SKM-1 treated with dmso at 0.1 percent for 144 hours (cell line): ENCODE measurements around the gene PHKA2.
"Not testable (repeated sequence)": the region's sequence is repeated elsewhere in the genome, so short reads cannot be mapped to it uniquely, and the experiment has no call there.

Experiments
- DNase-seq: peaks from one replicate; lab custom pipeline; 2025; ENCODE audit not compliant: unreplicated experiment; lab: John Stamatoyannopoulos, UW

The PHKA2 gene

GRCh38 chrX:18983666-18984380 is at the start of gene PHKA2:
TSS of gene PHKA2 (minus strand) at chrX:18984114. CDS start at chrX:18983932, 182 bp downstream.
- no peak for DNase-seq

GRCh38 chrX:19030805-19031204 is 46.9 kb upstream of the PHKA2 start:
- no peak for DNase-seq

GRCh38 chrX:19028560-19028959 is 44.6 kb upstream of the PHKA2 start:
- DNase-seq = no peak

- DNase-seq = no peak
Measured at GRCh38 chrX:19024366-19024765, 40.5 kb upstream of the PHKA2 start.

- DNase-seq = no peak
Measured at GRCh38 chrX:19019996-19020395, 36.1 kb upstream of the PHKA2 start.

- no peak for DNase-seq
Measured at GRCh38 chrX:19017271-19017670, 33.4 kb upstream of the PHKA2 start.

GRCh38 chrX:19016614-19017013 is 32.7 kb upstream of the PHKA2 start:
- not testable (repeated sequence) for DNase-seq

- DNase-seq = no peak
Measured at GRCh38 chrX:19007868-19008267, 24.0 kb upstream of the PHKA2 start.

GRCh38 chrX:19007011-19007410 is 23.1 kb upstream of the PHKA2 start:
- no peak for DNase-seq

GRCh38 chrX:19005909-19006308 is 22.0 kb upstream of the PHKA2 start:
- DNase-seq = no peak

GRCh38 chrX:19003756-19004155 is 19.8 kb upstream of the PHKA2 start:
- no peak for DNase-seq

- no peak for DNase-seq
Measured at GRCh38 chrX:18998653-18999052, 14.7 kb upstream of the PHKA2 start.

GRCh38 chrX:18997916-18998315 is 14.0 kb upstream of the PHKA2 start:
- DNase-seq = no peak

- no peak for DNase-seq
Measured at GRCh38 chrX:18996536-18996935, 12.6 kb upstream of the PHKA2 start.

GRCh38 chrX:18995221-18995620 is 11.3 kb upstream of the PHKA2 start:
- DNase-seq = no peak

GRCh38 chrX:18994713-18995112 is 10.8 kb upstream of the PHKA2 start:
- no peak for DNase-seq

- DNase-seq = no peak
Measured at GRCh38 chrX:18992829-18993228, 8.9 kb upstream of the PHKA2 start.

GRCh38 chrX:18985186-18985435 is 1.2 kb upstream of the PHKA2 start:
- DNase-seq = peak; percentile 25

- DNase-seq = peak; percentile 58
Measured at GRCh38 chrX:18984381-18985185, 669 bp upstream of the PHKA2 start.

GRCh38 chrX:18981124-18981807 is 2.6 kb downstream of the PHKA2 start:
- no peak for DNase-seq

- not testable (repeated sequence) for DNase-seq
Measured at GRCh38 chrX:18980262-18980661, 3.7 kb downstream of the PHKA2 start.

GRCh38 chrX:18974993-18975392 is 8.9 kb downstream of the PHKA2 start:
- no peak for DNase-seq
